B cell (primary cell): ENCODE data around the gene CTDP1. TPM values are rescaled to one million over a fixed set of nuclear protein-coding genes. Genes with fewer than 3 reads are reported as not detected.

Experiments used
- ATAC-seq: fragments of 200-7000 bp; cut with Tn5 transposase; one replicate; pipeline ENCODE4 v1.10.0; 2021; ENCODE audit warnings: low read depth, mild to moderate bottlenecking, moderate number of reproducible peaks, moderate library complexity
- CTCF ChIA-PET: fragments of 350-600 bp; sonication (Branson Sonifier 250); formaldehyde crosslinking; loops from one replicate; lab custom pipeline; 2021; ENCODE audit warnings: antibody characterized with exemption, inconsistent platforms; lab: Charles Lee
- POLR2A ChIA-PET: fragments of 350-600 bp; sonication (Branson Sonifier 250); formaldehyde crosslinking; loops from one replicate; lab custom pipeline; 2021; ENCODE audit warnings: antibody characterized with exemption; lab: Charles Lee
- DNase-seq: peaks from one replicate; pipeline ENCODE4 v3.0.0; 2013
- H2AFZ ChIP-seq: 2 replicates; pipeline ENCODE4 v1.6.1; 2012; ENCODE audit warnings: mild to moderate bottlenecking, low read depth, low read length; ENCODE audit not compliant: insufficient read depth, poor library complexity, severe bottlenecking
- H3K27ac ChIP-seq, 2 donors: 1 replicate in 1 of 2; 2 replicates in 1 of 2; pipeline ENCODE4 v1.5.1; 2012 to 2013; ENCODE audit warnings: low read length in 2 of 2, mild to moderate bottlenecking in 2 of 2, moderate library complexity in 1 of 2
- H3K27me3 ChIP-seq, 4 experiments: fragments of 200-600 bp in 1 of 4; sonication (generic) in 1 of 4; replicated peaks in 1 of 4; 1 replicate in 2 of 4; 2 replicates in 2 of 4; pipeline versions ENCODE4 v1.6.1 to v1.7.0; 2013 to 2016; ENCODE audit warnings: low read length in 3 of 4, mild to moderate bottlenecking in 2 of 4, mixed read lengths in 1 of 4, moderate library complexity in 1 of 4; ENCODE audit not compliant: insufficient read depth in 4 of 4, control insufficient read depth in 3 of 4; ENCODE audit errors: control extremely low read depth in 1 of 4
- H3K36me3 ChIP-seq, 2 experiments: replicated peaks in 1 of 2; 1 replicate in 1 of 2; 2 replicates in 1 of 2; pipeline versions ENCODE4 v1.6.1 to v1.7.1; 2013; ENCODE audit warnings: low read length in 1 of 2; ENCODE audit not compliant: insufficient read depth in 2 of 2, control insufficient read depth in 1 of 2; ENCODE audit errors: control extremely low read depth in 1 of 2, extremely low read depth in 1 of 2
- H3K4me1 ChIP-seq, 2 donors: fragments of 200-600 bp in 1 of 2; sonication (generic) in 1 of 2; 1 replicate in 1 of 2; 2 replicates in 1 of 2; pipeline versions ENCODE4 v1.5.1 to v1.6.1; 2013 to 2017; ENCODE audit warnings: low read length in 2 of 2; ENCODE audit not compliant: control insufficient read depth in 2 of 2, insufficient read depth in 2 of 2
- H3K4me2 ChIP-seq: replicated peaks from 2 replicates; pipeline ENCODE3; 2012; ENCODE audit warnings: mild to moderate bottlenecking, low read depth, low read length; ENCODE audit not compliant: poor library complexity, severe bottlenecking
- H3K4me3 ChIP-seq, 5 experiments: fragments of 200-600 bp in 1 of 5; sonication (generic) in 1 of 5; 1 replicate in 3 of 5; 2 replicates in 2 of 5; pipeline versions ENCODE4 v1.5.1 to v1.7.0; 2011 to 2016; ENCODE audit warnings: low read length in 4 of 5, mild to moderate bottlenecking in 4 of 5, low read depth in 2 of 5, control low read depth in 1 of 5, moderate library complexity in 1 of 5; ENCODE audit not compliant: insufficient read depth in 1 of 5; ENCODE audit errors: control extremely low read depth in 1 of 5, extremely low read depth in 1 of 5
- H3K79me2 ChIP-seq: fragments of 200-600 bp; sonication (generic); one replicate; pipeline ENCODE4 v1.6.0; 2016; ENCODE audit warnings: low read length; ENCODE audit not compliant: control insufficient read depth, insufficient read depth
- H3K9ac ChIP-seq: fragments of 200-600 bp; sonication (generic); 2 replicates; pipeline ENCODE4 v1.6.1; 2017; ENCODE audit warnings: mild to moderate bottlenecking, low read length, moderate library complexity
- H3K9me3 ChIP-seq, 3 donors: one replicate each; pipeline versions ENCODE4 v1.6.1 to v1.7.1; 2013; ENCODE audit warnings: low read length in 2 of 3; ENCODE audit not compliant: control insufficient read depth in 2 of 3, insufficient read depth in 1 of 3; ENCODE audit errors: control extremely low read depth in 1 of 3
- H4K20me1 ChIP-seq: 2 replicates; pipeline ENCODE4 v1.6.0; 2012; ENCODE audit warnings: mild to moderate bottlenecking, low read length; ENCODE audit not compliant: insufficient read depth, control insufficient read depth, poor library complexity, severe bottlenecking
- H3K27ac Mint-ChIP-seq: one replicate; pipeline ENCODE4 v1.8.0; 2021; ENCODE audit warnings: mixed read lengths
- H3K27me3 Mint-ChIP-seq: one replicate; pipeline ENCODE4 v1.8.0; 2021; ENCODE audit warnings: mixed read lengths
- H3K4me1 Mint-ChIP-seq: one replicate; pipeline ENCODE4 v1.8.0; 2021; ENCODE audit warnings: mixed read lengths
- H3K4me3 Mint-ChIP-seq: one replicate; pipeline ENCODE4 v1.8.0; 2021; ENCODE audit warnings: mixed read lengths
- H3K9me3 Mint-ChIP-seq: one replicate; pipeline ENCODE4 v1.8.0; 2022; ENCODE audit warnings: mixed read lengths; ENCODE audit not compliant: insufficient read depth
- EZH2 ChIP-seq: IDR thresholded peaks from 2 replicates; pipeline ENCODE4 v1.6.1; 2012; ENCODE audit warnings: borderline replicate concordance, low read depth, mild to moderate bottlenecking, moderate library complexity, low read length; ENCODE audit not compliant: insufficient read depth, poor library complexity, severe bottlenecking
- WGBS: methylation state at CpG from one replicate; pipeline ENCODE4 v1.1.5; 2013; ENCODE audit warnings: missing lambda C conversion rate; ENCODE audit not compliant: insufficient coverage; 5-methylcytosine and 5-hydroxymethylcytosine counted together
- intact Hi-C: fragments of 100-400 bp; cut with micrococcal nuclease; formaldehyde crosslinking; loops from one replicate; pipeline ENCODE4 v1.10.0; 2022
- polyA plus RNA-seq: library from polyadenylated mRNA; depleted of rRNA; stranded (reverse); fragments of >200 nt; gene quantifications from 2 replicates; pipeline ENCODE4 v1.2.3, GENCODE V29; 2012
- total RNA-seq, 2 donors: library from RNA; stranded (reverse); fragments of 120-200 nt in 1 of 2; gene quantifications; 1 replicate in 1 of 2; 2 replicates in 1 of 2; pipeline versions ENCODE4 v1.2.3 to v1.2.4, GENCODE V29; 2013 to 2022
- TF ChIP-seq, protein P1 (sequence below): fragments of 200-600 bp; IDR thresholded peaks from one replicate; pipeline ENCODE4 v1.8.0; 2022; ENCODE audit warnings: antibody characterized with exemption, mild to moderate bottlenecking

Gene CTDP1
- total and polyA plus RNA-seq, 2 donors (not counting 1 experiment from before 2014, with no cell fraction given): 14.3 to 33.3 TPM

DNA sequence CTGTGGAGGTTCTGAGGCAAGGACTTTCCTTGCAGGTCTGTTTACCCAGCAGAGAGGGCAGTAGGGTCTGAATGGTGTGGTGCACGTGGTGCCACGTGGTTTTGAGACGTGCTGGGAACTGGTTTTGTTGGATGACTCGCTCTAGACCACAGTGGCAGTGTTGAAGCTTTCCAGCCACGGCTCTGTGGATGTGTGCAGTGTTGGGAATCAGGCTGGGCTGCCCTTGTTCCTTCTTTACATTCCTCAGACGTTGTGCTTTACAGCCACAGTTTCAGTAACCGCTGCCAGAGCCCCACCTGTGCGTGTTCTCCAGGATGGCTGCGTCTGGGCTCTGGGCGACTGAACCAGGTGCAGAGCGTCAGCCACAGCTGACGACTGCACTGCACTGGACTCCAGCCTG, 8.2 kb downstream of the CTDP1 start:
- Histone ChIP-seq H3K9ac (no peak overlapping the region), H3K4me2 (no peak overlapping the region), H3K27ac (no peak overlapping the region), H3K27me3 (no peaks in the 10 kb centered on the region), H4K20me1 (peaks cover 74% of the 10 kb centered on the region), H3K79me2 (peaks cover 87% of the 10 kb centered on the region), H3K4me1 (no peaks in the 10 kb centered on the region), H2AFZ (no peak overlapping the region), H3K9me3 (no peaks in the 10 kb centered on the region), H3K4me3 (no peak overlapping the region), H3K36me3 (peaks cover 0 to 2% of the 10 kb centered on the region in 2 experiments)
- Mint-ChIP-seq H3K9me3 (no peaks in the 10 kb centered on the region), H3K4me3 (no peak overlapping the region), H3K27me3 (no peaks in the 10 kb centered on the region), H3K4me1 (peaks cover 24% of the 10 kb centered on the region), H3K27ac (no peak overlapping the region)
- ATAC-seq (no peak), DNase-seq (no peak)
- ChIA-PET CTCF (no interaction called here), POLR2A (no interaction called here)
- WGBS: 91% methylated on average over 12 of the region's 12 CpGs
- intact Hi-C loops: no loop called here
- TF ChIP-seq, protein P1, sequence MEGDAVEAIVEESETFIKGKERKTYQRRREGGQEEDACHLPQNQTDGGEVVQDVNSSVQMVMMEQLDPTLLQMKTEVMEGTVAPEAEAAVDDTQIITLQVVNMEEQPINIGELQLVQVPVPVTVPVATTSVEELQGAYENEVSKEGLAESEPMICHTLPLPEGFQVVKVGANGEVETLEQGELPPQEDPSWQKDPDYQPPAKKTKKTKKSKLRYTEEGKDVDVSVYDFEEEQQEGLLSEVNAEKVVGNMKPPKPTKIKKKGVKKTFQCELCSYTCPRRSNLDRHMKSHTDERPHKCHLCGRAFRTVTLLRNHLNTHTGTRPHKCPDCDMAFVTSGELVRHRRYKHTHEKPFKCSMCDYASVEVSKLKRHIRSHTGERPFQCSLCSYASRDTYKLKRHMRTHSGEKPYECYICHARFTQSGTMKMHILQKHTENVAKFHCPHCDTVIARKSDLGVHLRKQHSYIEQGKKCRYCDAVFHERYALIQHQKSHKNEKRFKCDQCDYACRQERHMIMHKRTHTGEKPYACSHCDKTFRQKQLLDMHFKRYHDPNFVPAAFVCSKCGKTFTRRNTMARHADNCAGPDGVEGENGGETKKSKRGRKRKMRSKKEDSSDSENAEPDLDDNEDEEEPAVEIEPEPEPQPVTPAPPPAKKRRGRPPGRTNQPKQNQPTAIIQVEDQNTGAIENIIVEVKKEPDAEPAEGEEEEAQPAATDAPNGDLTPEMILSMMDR: no peak
- no peak for TF ChIP-seq EZH2

DNA sequence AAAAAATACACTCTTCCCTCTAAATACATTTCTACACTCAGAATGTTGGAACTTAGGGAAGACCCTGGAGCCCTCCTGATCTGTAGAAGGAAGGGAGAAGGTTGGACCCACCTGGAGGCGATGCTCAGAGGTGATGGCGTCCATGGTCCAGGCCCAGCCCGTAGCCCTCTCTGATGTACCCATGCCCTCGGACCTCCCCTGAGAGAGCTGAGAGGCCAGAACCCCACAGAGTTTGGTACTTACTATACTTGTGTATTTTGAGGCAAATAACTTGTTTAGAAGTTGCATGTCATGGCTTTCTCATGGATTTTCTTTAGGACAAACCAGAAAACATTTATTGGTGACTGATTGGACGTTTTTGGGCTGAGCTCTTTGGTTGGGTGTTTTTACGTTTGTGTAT, 10.5 kb downstream of the CTDP1 start:
- no peak for DNase-seq
- H3K4me1 ChIP-seq: no peaks in the 10 kb centered on the region
- ATAC-seq: no peak
- intact Hi-C loops: no loop called here
- H3K9me3 ChIP-seq: no peaks in the 10 kb centered on the region
- 96% methylated on average over 6 of the region's 6 CpGs for WGBS
- TF ChIP-seq, protein P1: no peak
- TF ChIP-seq EZH2: no peak
- H3K79me2 ChIP-seq: peaks cover 87% of the 10 kb centered on the region
- ChIA-PET POLR2A (no interaction called here), CTCF (no interaction called here)
- no peak overlapping the region for H3K4me3 ChIP-seq
- H3K4me1 Mint-ChIP-seq: peaks cover 22% of the 10 kb centered on the region
- no peak overlapping the region for H3K4me3 Mint-ChIP-seq
- no peaks in the 10 kb centered on the region for H3K9me3 Mint-ChIP-seq
- H3K4me2 ChIP-seq: no peak overlapping the region
- no peak overlapping the region for H2AFZ ChIP-seq
- no peaks in the 10 kb centered on the region for H3K27me3 ChIP-seq
- H3K27ac Mint-ChIP-seq: no peak overlapping the region
- peaks cover 69% of the 10 kb centered on the region for H4K20me1 ChIP-seq
- no peaks in the 10 kb centered on the region for H3K27me3 Mint-ChIP-seq
- H3K9ac ChIP-seq: no peak overlapping the region
- peaks cover 0 to under 1% of the 10 kb centered on the region in 2 experiments for H3K36me3 ChIP-seq
- H3K27ac ChIP-seq: no peak overlapping the region
